SK-N-SH treated with all-trans-retinoic acid at 6 μM for 48 hours (cell line): ENCODE results near the gene DUSP5.

Source experiments
- ATAC-seq: fragments of 200-7000 bp; cut with Tn5 transposase; 3 replicates; pipeline ENCODE4 v1.9.1; 2020; ENCODE audit warnings: mild to moderate bottlenecking, moderate library complexity
- ARNTL ChIP-seq: fragments of 450-650 bp; formaldehyde crosslinking; IDR thresholded peaks from 2 replicates; pipeline ENCODE4 v1.5.0; 2020; ENCODE audit warnings: low read depth, mild to moderate bottlenecking, moderate library complexity, borderline replicate concordance
- CSDC2 ChIP-seq: fragments of 250-450 bp; sonication (Bioruptor Pico); IDR thresholded peaks from 2 replicates; pipeline ENCODE4 v1.5.0; 2020; ENCODE audit warnings: mild to moderate bottlenecking, moderate library complexity
- ESRRG ChIP-seq: fragments of 250-450 bp; sonication (Bioruptor Pico); IDR thresholded peaks from 2 replicates; pipeline ENCODE4 v1.6.1; 2021; ENCODE audit warnings: mild to moderate bottlenecking
- GLIS3 ChIP-seq: fragments of 250-450 bp; sonication (Bioruptor Pico); IDR thresholded peaks from 2 replicates; pipeline ENCODE4 v1.5.0; 2020; ENCODE audit warnings: mild to moderate bottlenecking, moderate library complexity
- ISL1 ChIP-seq: fragments of 250-450 bp; sonication (Bioruptor Pico); IDR thresholded peaks from 2 replicates; pipeline ENCODE4 v2.1.2; 2022; ENCODE audit warnings: mild to moderate bottlenecking, moderate library complexity
- OSR1 ChIP-seq: fragments of 250-450 bp; sonication (Bioruptor Pico); IDR thresholded peaks from 2 replicates; pipeline ENCODE4 v1.8.0; 2022; ENCODE audit warnings: moderate library complexity, mild to moderate bottlenecking, inconsistent platforms
- PPARA ChIP-seq: fragments of 250-450 bp; sonication (Bioruptor Pico); IDR thresholded peaks from 2 replicates; pipeline ENCODE4 v1.5.0; 2020; ENCODE audit warnings: mild to moderate bottlenecking, borderline replicate concordance
- RARB ChIP-seq: fragments of 250-450 bp; sonication (Bioruptor Pico); IDR thresholded peaks from 2 replicates; pipeline ENCODE4 v1.8.0; 2021; ENCODE audit warnings: mild to moderate bottlenecking, moderate library complexity
- SNAI2 ChIP-seq: fragments of 250-450 bp; sonication (Bioruptor Pico); IDR thresholded peaks from 2 replicates; pipeline ENCODE4 v1.5.0; 2020; ENCODE audit warnings: mild to moderate bottlenecking, moderate library complexity
- TCF4 ChIP-seq: fragments of 250-450 bp; sonication (Bioruptor Pico); IDR thresholded peaks from 2 replicates; pipeline ENCODE4 v1.8.0; 2021; ENCODE audit warnings: mild to moderate bottlenecking, moderate library complexity, borderline replicate concordance
- TOX ChIP-seq: fragments of 250-450 bp; sonication (Bioruptor Pico); IDR thresholded peaks from 2 replicates; pipeline ENCODE4 v1.8.0; 2021; ENCODE audit warnings: mild to moderate bottlenecking, moderate library complexity, borderline replicate concordance
- ZFP3 ChIP-seq: fragments of 250-450 bp; sonication (Bioruptor Pico); IDR thresholded peaks from 2 replicates; pipeline ENCODE4 v1.5.0; 2020; ENCODE audit warnings: mild to moderate bottlenecking, moderate library complexity
- ZFP30 ChIP-seq: fragments of 450-650 bp; formaldehyde crosslinking; IDR thresholded peaks from 2 replicates; pipeline ENCODE4 v1.5.0; 2022; ENCODE audit warnings: mild to moderate bottlenecking, moderate library complexity
- ZNF565 ChIP-seq: fragments of 450-650 bp; formaldehyde crosslinking; conservative IDR thresholded peaks from 2 replicates; pipeline ENCODE4 v1.5.0; 2020; ENCODE audit warnings: low read depth, mild to moderate bottlenecking, moderate library complexity
- ZNF70 ChIP-seq: fragments of 450-650 bp; formaldehyde crosslinking; IDR thresholded peaks from 2 replicates; pipeline ENCODE4 v1.5.0; 2020; ENCODE audit warnings: mild to moderate bottlenecking, moderate library complexity
- ZNF8 ChIP-seq: fragments of 450-650 bp; formaldehyde crosslinking; IDR thresholded peaks from 2 replicates; pipeline ENCODE4 v1.5.0; 2020; ENCODE audit warnings: mild to moderate bottlenecking, moderate library complexity
- TF ChIP-seq, protein P1 (sequence below): fragments of 250-450 bp; sonication (Bioruptor Pico); IDR thresholded peaks from 2 replicates; pipeline ENCODE4 v1.8.0; 2021; ENCODE audit warnings: low read depth, mild to moderate bottlenecking, moderate library complexity, borderline replicate concordance
- TF ChIP-seq, protein P2 (sequence below): fragments of 250-450 bp; sonication (Bioruptor Pico); IDR thresholded peaks from 2 replicates; pipeline ENCODE4 v1.5.1; 2021; ENCODE audit warnings: mild to moderate bottlenecking, moderate library complexity
- TF ChIP-seq, protein P3 (sequence below): fragments of 250-450 bp; sonication (Bioruptor Pico); IDR thresholded peaks from 2 replicates; pipeline ENCODE4 v1.8.0; 2020; ENCODE audit warnings: mild to moderate bottlenecking, moderate library complexity, borderline replicate concordance

DUSP5 gene

DNA sequence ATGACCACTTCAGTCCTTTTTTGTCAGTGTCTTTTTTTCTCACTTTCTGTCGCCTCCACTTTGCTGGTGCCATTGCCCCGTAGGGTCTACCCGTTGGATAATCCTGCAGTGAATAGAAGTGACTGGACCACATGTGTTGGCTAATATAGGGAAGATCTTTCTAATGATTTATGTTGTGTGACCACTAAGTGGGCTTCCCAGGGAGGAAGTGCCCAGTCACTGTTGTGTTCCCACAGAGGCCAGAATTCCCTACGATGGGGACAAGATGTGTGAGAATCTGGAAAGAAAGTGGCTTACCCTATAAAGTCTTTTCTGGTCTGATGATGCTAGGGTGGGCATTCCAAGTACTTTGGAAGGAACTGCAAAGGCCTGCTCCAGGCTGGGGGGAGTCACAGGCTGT lies 41.4 kb downstream of the DUSP5 start:
- TF ChIP-seq ESRRG (CRISPR knock-in tag) = no peak
- TF ChIP-seq, protein P1, sequence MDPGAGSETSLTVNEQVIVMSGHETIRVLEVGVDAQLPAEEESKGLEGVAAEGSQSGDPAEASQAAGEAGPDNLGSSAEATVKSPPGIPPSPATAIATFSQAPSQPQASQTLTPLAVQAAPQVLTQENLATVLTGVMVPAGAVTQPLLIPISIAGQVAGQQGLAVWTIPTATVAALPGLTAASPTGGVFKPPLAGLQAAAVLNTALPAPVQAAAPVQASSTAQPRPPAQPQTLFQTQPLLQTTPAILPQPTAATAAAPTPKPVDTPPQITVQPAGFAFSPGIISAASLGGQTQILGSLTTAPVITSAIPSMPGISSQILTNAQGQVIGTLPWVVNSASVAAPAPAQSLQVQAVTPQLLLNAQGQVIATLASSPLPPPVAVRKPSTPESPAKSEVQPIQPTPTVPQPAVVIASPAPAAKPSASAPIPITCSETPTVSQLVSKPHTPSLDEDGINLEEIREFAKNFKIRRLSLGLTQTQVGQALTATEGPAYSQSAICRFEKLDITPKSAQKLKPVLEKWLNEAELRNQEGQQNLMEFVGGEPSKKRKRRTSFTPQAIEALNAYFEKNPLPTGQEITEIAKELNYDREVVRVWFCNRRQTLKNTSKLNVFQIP (CRISPR knock-in tag) = no peak
- no peak for TF ChIP-seq ISL1 (CRISPR knock-in tag)
- no peak for TF ChIP-seq ZNF8 (CRISPR knock-in tag)
- TF ChIP-seq, all 23 proteins: peak for 0
- no peak for ATAC-seq

DNA sequence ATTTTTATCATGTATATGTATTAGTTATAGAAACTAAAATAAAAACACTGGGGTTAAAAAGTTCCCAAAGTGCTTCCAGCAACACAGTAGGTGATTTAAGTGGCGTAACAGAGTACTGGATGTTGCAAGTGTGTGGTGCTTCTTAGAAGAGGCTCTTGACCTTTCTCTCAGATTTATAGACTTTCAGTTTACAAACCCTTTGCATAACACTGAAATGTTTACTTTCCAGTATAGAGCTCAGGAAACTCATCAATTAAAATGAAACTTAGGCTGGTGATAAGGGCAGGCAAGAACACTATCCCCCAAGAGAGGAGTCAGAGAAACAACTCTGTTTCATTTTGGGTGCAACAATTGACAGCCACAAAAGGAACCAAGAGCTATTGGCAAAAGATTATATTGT lies 42.3 kb downstream of the DUSP5 start:
- TF ChIP-seq CSDC2 (CRISPR knock-in tag) (no peak), PPARA (CRISPR knock-in tag) (no peak), TOX (no peak)
- ATAC-seq = no peak

DNA sequence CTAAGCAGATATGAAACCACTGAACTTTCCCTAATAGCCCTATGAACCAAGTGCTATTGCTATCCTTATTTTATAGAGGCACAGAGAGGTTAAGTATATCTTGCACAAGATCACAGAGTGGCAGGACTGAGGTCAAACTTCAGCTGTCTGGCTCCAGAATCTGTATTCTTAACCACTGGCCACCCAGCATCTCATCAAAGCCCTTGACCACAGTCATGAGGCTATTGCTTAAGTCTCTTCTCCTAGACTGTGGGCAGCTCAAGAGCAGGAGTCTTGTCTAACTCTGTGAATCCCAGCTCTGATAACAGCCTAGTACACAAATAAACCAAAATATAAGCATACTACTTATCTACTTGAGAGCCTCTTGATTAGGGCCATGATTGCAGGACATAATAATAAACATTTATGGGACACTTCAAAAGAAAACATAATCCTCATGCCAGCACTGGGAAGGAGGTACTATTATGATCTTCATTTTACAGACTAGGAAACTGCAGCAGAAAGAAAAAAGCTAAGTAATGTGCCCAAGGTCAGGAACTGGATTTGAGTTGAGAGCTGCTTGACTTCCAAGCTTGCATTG lies 47.3 kb downstream of the DUSP5 start:
- no peak for ATAC-seq
- TF ChIP-seq ESRRG (CRISPR knock-in tag) (no peak), PPARA (CRISPR knock-in tag) (no peak), ZNF70 (CRISPR knock-in tag) (no peak), CSDC2 (CRISPR knock-in tag) (no peak), RARB (no peak), ZFP3 (no peak), ZNF8 (CRISPR knock-in tag) (no peak), TOX (no peak), GLIS3 (no peak), SNAI2 (CRISPR knock-in tag) (no peak), ZNF565 (CRISPR knock-in tag) (no peak), ISL1 (CRISPR knock-in tag) (no peak)
- TF ChIP-seq, protein P2, sequence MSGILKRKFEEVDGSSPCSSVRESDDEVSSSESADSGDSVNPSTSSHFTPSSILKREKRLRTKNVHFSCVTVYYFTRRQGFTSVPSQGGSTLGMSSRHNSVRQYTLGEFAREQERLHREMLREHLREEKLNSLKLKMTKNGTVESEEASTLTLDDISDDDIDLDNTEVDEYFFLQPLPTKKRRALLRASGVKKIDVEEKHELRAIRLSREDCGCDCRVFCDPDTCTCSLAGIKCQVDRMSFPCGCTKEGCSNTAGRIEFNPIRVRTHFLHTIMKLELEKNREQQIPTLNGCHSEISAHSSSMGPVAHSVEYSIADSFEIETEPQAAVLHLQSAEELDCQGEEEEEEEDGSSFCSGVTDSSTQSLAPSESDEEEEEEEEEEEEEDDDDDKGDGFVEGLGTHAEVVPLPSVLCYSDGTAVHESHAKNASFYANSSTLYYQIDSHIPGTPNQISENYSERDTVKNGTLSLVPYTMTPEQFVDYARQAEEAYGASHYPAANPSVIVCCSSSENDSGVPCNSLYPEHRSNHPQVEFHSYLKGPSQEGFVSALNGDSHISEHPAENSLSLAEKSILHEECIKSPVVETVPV (CRISPR knock-in tag) = no peak
- TF ChIP-seq, protein P3, sequence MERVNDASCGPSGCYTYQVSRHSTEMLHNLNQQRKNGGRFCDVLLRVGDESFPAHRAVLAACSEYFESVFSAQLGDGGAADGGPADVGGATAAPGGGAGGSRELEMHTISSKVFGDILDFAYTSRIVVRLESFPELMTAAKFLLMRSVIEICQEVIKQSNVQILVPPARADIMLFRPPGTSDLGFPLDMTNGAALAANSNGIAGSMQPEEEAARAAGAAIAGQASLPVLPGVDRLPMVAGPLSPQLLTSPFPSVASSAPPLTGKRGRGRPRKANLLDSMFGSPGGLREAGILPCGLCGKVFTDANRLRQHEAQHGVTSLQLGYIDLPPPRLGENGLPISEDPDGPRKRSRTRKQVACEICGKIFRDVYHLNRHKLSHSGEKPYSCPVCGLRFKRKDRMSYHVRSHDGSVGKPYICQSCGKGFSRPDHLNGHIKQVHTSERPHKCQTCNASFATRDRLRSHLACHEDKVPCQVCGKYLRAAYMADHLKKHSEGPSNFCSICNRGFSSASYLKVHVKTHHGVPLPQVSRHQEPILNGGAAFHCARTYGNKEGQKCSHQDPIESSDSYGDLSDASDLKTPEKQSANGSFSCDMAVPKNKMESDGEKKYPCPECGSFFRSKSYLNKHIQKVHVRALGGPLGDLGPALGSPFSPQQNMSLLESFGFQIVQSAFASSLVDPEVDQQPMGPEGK (CRISPR knock-in tag) = no peak

DNA sequence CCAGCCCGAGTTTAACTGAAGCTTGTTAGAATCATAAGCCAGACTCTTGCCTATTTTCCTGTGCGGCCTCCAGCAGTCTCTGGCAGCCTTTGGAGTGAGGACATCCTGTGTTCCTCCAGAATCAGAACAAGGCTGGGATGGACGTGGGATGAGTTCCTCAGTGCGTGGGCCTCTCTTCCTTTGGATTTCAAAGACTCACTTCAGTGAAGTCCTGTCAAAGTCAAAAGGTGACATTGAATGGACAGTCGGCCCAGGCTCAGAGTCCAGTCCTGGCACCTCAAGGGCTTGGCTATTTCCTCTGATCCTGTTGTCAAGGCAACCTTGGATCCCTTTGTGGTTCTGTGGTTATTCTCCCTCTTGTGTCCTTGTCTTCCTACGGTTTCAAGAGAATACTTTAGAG lies 48.4 kb downstream of the DUSP5 start:
- no peak for TF ChIP-seq PPARA (CRISPR knock-in tag)
- TF ChIP-seq ZNF70 (CRISPR knock-in tag) = no peak
- no peak for TF ChIP-seq ARNTL (CRISPR knock-in tag)
- no peak for TF ChIP-seq OSR1 (CRISPR knock-in tag)
- no peak for TF ChIP-seq ZNF565 (CRISPR knock-in tag)
- TF ChIP-seq TCF4 = no peak
- no peak for TF ChIP-seq ZFP3
- TF ChIP-seq RARB = no peak
- TF ChIP-seq, protein P1 (CRISPR knock-in tag) = no peak
- ATAC-seq = no peak

DNA sequence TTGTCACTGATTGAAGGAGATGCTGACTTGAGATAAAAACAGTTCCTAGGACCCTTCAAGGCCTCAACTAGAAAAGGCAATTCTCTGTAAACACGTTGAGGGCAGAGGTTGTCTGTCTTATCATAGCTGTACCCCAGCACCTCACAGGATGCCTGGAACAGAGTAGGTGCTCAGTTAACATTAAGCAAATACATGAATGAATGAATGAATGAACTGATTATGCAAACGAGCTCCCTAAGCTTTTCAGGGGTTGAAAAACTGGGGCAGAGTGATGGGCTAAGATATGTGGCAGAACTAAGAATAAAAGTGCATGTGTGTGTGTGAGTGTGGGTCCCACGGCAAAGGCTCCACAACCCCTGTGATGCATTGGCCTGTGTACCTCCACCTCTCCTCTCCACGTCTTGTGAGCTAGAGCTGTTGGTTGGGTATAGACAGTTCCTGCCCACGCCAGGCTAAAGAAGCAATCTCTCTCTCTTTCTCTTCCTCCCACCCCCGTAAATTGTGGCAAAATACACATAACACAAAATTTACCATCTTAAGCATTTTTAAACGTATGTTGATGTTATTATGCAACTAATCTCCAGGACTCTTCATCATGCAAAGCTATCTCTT lies 48.9 kb downstream of the DUSP5 start:
- peak; percentile 40; the same call in 1 of the 3 replicates for ATAC-seq
- no peak for TF ChIP-seq ZNF565 (CRISPR knock-in tag)
- no peak for TF ChIP-seq ZFP3
- no peak for TF ChIP-seq RARB
- TF ChIP-seq ZNF8 (CRISPR knock-in tag) = no peak
- TF ChIP-seq ARNTL (CRISPR knock-in tag) = no peak
- TF ChIP-seq ZFP30 (CRISPR knock-in tag) = no peak
- no peak for TF ChIP-seq TOX
- TF ChIP-seq PPARA (CRISPR knock-in tag) = no peak
